ENCODE results near the gene GALNT6. TPM values are rescaled to one million over a fixed set of nuclear protein-coding genes. Genes with fewer than 3 reads are reported as not detected.

Gene GALNT6
- total and polyA plus RNA-seq, 2 of the 13 experiments (the other 11 are each of a cell fraction or from before 2014, with no cell fraction given) = 1.0 to 1.1 TPM

DNA sequence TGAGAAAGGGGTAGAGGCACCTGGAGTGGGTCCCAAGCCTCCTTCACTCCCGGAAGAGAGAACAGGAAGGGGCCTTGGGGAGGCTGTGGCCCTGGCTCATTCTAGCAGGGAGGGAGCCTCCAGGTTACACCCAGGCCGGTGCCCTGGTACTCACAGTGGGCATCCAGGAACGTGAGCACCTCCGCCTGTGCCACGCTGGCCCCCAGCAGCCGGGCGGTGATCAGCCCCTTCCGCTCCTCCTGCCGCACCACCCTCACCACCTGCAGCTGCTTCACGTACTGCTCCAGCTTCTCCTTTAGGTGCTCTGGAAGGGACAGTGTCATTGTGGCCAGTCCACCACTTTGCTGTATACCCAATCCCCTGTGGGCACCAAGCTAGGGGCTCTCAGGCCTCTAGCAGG, 25.9 kb downstream of the GALNT6 start (continued):
- TF ChIP-seq CHD4 (IDR thresholded peaks at IDR 0.05; ENCODE audit: borderline replicate concordance, low read length) = no peak
- TF ChIP-seq, protein P1, sequence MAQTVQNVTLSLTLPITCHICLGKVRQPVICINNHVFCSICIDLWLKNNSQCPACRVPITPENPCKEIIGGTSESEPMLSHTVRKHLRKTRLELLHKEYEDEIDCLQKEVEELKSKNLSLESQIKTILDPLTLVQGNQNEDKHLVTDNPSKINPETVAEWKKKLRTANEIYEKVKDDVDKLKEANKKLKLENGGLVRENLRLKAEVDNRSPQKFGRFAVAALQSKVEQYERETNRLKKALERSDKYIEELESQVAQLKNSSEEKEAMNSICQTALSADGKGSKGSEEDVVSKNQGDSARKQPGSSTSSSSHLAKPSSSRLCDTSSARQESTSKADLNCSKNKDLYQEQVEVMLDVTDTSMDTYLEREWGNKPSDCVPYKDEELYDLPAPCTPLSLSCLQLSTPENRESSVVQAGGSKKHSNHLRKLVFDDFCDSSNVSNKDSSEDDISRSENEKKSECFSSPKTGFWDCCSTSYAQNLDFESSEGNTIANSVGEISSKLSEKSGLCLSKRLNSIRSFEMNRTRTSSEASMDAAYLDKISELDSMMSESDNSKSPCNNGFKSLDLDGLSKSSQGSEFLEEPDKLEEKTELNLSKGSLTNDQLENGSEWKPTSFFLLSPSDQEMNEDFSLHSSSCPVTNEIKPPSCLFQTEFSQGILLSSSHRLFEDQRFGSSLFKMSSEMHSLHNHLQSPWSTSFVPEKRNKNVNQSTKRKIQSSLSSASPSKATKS (CRISPR knock-in tag; IDR thresholded peaks at IDR 0.05) = no peak
- TF ChIP-seq ZNF205 (CRISPR knock-in tag; IDR thresholded peaks at IDR 0.05) = no peak
- no peak for TF ChIP-seq HHEX (CRISPR knock-in tag; IDR thresholded peaks at IDR 0.05)
- TF ChIP-seq, protein P2, sequence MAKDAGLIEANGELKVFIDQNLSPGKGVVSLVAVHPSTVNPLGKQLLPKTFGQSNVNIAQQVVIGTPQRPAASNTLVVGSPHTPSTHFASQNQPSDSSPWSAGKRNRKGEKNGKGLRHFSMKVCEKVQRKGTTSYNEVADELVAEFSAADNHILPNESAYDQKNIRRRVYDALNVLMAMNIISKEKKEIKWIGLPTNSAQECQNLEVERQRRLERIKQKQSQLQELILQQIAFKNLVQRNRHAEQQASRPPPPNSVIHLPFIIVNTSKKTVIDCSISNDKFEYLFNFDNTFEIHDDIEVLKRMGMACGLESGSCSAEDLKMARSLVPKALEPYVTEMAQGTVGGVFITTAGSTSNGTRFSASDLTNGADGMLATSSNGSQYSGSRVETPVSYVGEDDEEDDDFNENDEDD (CRISPR knock-in tag; IDR thresholded peaks at IDR 0.05; ENCODE audit: borderline replicate concordance) = no peak
- no peak for TF ChIP-seq ZNF121 (CRISPR knock-in tag; IDR thresholded peaks at IDR 0.05)
- no peak for TF ChIP-seq PCBP1 (IDR thresholded peaks at IDR 0.05; ENCODE audit: borderline replicate concordance, low read depth, low read length)
- TF ChIP-seq, protein P3, sequence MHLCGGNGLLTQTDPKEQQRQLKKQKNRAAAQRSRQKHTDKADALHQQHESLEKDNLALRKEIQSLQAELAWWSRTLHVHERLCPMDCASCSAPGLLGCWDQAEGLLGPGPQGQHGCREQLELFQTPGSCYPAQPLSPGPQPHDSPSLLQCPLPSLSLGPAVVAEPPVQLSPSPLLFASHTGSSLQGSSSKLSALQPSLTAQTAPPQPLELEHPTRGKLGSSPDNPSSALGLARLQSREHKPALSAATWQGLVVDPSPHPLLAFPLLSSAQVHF (CRISPR knock-in tag; IDR thresholded peaks at IDR 0.05) = no peak

DNA sequence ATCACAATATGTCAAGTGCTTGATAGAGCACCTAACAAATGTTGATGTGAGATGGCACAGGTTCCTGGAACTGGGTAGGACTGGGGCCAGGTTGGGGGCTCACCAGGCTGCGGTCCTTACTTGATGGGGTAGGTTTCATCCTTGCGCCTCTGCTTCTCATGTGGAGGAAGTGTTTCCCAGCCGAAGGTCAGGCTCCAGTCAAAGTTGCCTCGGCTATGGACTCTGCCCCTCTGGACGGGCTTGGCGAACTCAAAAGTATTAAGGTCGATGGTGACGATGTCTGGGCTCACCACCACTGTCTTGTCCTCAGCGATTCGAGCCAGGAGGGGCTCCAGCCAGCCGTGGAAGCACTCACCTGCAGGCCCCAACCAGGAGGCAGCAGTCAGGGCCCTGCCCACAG, 27.2 kb downstream of the GALNT6 start:
- TF ChIP-seq ZSCAN30 (CRISPR knock-in tag; IDR thresholded peaks at IDR 0.05) (no peak), ZNF138 (CRISPR knock-in tag; IDR thresholded peaks at IDR 0.05; ENCODE audit: low read depth) (no peak), PHB2 (IDR thresholded peaks at IDR 0.05; ENCODE audit: partially characterized antibody) (no peak)
- H2AFZ ChIP-seq (ENCODE audit: low read length) = no peak overlapping the region
- POLR2A ChIA-PET = no interaction called here
- no peak overlapping the region for H3K27ac ChIP-seq (ENCODE audit: extremely low read length, insufficient read depth, low read length)
- no peak for FAIRE-seq
- WGBS (ENCODE audit: low lambda C conversion rate) = 74% methylated on average over 3 of the region's 11 CpGs
- no peak for ATAC-seq
- CTCF ChIA-PET (ENCODE audit: low intra/inter-chr PET ratio, low total read pairs) = no interaction called here
- H3K36me3 ChIP-seq (replicated peaks in 1 of 2; ENCODE audit: control insufficient read depth in 1 of 2, insufficient read depth in 2 of 2, low read length in 2 of 2) = no peaks in the 10 kb centered on the region
- DNase-seq (ENCODE audit: low spot score) = no peak
- peaks cover 55% of the 10 kb centered on the region for H3K4me1 ChIP-seq (ENCODE audit: insufficient read depth, low read length)
- intact Hi-C loops (cut with micrococcal nuclease; ENCODE audit: unreplicated experiment) (no loop called here), in situ Hi-C loops (cut with HindIII; ENCODE audit: extremely low pct_ligation_motif_present, low pct_unique_long_range_greater_than_20kb) (no loop called here)
- 0 out of 5 replicates have a peak, but pooled peaks cover 0 to 2% of the 10 kb centered on the region in 2 experiments for H3K27me3 ChIP-seq (ENCODE audit: control insufficient read depth in 1 of 2, insufficient read depth in 2 of 2, low read length in 2 of 2)
- H3K9ac ChIP-seq (ENCODE audit: insufficient read depth, low read depth, low read length) = no peak overlapping the region
- H4K20me1 ChIP-seq (ENCODE audit: insufficient read depth, low read length) = no peaks in the 10 kb centered on the region
- H3K79me2 ChIP-seq (ENCODE audit: insufficient read depth, low read length) = no peaks in the 10 kb centered on the region
- no peaks in the 10 kb centered on the region for H3K9me3 ChIP-seq (ENCODE audit: low read length)
- BruUV-seq (replicated peaks) = no TSS peak
- no peak overlapping the region for H3K4me2 ChIP-seq (ENCODE audit: low read depth, low read length)
- H3K4me3 ChIP-seq (replicated peaks in 1 of 3; ENCODE audit: insufficient read depth in 1 of 3, low read depth in 2 of 3, low read length in 3 of 3) = no peak overlapping the region

Data from HepG2 (cell line).